Measurements from ENCODE around the gene TMEM161B.

DNA sequence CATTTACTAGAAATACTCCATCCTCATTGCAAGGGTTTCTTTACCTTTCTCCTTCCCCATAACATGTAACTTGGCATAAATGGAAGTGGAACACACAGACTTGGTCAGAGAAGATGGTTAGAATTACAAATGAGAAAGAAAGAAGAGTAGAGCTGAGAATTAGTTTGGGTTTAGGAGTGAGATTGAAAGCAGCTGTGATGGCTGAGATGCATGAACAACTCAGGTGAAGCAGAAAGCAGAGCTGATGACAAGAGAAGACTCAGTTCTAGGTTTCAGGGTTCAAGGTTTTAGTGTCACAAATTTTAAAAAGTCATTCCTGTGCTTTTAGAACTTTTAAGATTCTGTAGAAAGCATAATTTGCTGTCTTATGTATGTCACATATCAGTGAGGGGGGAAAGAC is 54.0 kb downstream of the TMEM161B start:
- TF ChIP-seq, protein P1, sequence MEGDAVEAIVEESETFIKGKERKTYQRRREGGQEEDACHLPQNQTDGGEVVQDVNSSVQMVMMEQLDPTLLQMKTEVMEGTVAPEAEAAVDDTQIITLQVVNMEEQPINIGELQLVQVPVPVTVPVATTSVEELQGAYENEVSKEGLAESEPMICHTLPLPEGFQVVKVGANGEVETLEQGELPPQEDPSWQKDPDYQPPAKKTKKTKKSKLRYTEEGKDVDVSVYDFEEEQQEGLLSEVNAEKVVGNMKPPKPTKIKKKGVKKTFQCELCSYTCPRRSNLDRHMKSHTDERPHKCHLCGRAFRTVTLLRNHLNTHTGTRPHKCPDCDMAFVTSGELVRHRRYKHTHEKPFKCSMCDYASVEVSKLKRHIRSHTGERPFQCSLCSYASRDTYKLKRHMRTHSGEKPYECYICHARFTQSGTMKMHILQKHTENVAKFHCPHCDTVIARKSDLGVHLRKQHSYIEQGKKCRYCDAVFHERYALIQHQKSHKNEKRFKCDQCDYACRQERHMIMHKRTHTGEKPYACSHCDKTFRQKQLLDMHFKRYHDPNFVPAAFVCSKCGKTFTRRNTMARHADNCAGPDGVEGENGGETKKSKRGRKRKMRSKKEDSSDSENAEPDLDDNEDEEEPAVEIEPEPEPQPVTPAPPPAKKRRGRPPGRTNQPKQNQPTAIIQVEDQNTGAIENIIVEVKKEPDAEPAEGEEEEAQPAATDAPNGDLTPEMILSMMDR (IDR thresholded peaks at IDR 0.05) = no peak
- no peak for TF ChIP-seq POLR2A (IDR thresholded peaks at IDR 0.05)

All from Peyer's patch (tissue), 4 donors.